B cell (primary cell): ENCODE results near the gene RPL23. TPM values are rescaled to one million over a fixed set of nuclear protein-coding genes. Genes with fewer than 3 reads are reported as not detected.
A peak's percentile ranks its signal among the peaks of the same experiment; 100 is the strongest.

Experiments
- ATAC-seq: fragments of 200-7000 bp; cut with Tn5 transposase; one replicate; pipeline ENCODE4 v1.10.0; 2021; ENCODE audit warnings: low read depth, mild to moderate bottlenecking, moderate number of reproducible peaks, moderate library complexity
- CTCF ChIA-PET: fragments of 350-600 bp; sonication (Branson Sonifier 250); formaldehyde crosslinking; loops from one replicate; lab custom pipeline; 2021; ENCODE audit warnings: antibody characterized with exemption, inconsistent platforms; lab: Charles Lee
- POLR2A ChIA-PET: fragments of 350-600 bp; sonication (Branson Sonifier 250); formaldehyde crosslinking; loops from one replicate; lab custom pipeline; 2021; ENCODE audit warnings: antibody characterized with exemption; lab: Charles Lee
- DNase-seq: peaks from one replicate; pipeline ENCODE4 v3.0.0; 2013
- H2AFZ ChIP-seq: 2 replicates; pipeline ENCODE4 v1.6.1; 2012; ENCODE audit warnings: mild to moderate bottlenecking, low read depth, low read length; ENCODE audit not compliant: insufficient read depth, poor library complexity, severe bottlenecking
- H3K27ac ChIP-seq, 2 donors: 1 replicate in 1 of 2; 2 replicates in 1 of 2; pipeline ENCODE4 v1.5.1; 2012 to 2013; ENCODE audit warnings: low read length in 2 of 2, mild to moderate bottlenecking in 2 of 2, moderate library complexity in 1 of 2
- H3K27me3 ChIP-seq, 4 experiments: fragments of 200-600 bp in 1 of 4; sonication (generic) in 1 of 4; replicated peaks in 1 of 4; 1 replicate in 2 of 4; 2 replicates in 2 of 4; pipeline versions ENCODE4 v1.6.1 to v1.7.0; 2013 to 2016; ENCODE audit warnings: low read length in 3 of 4, mild to moderate bottlenecking in 2 of 4, mixed read lengths in 1 of 4, moderate library complexity in 1 of 4; ENCODE audit not compliant: insufficient read depth in 4 of 4, control insufficient read depth in 3 of 4; ENCODE audit errors: control extremely low read depth in 1 of 4
- H3K36me3 ChIP-seq, 2 experiments: replicated peaks in 1 of 2; 1 replicate in 1 of 2; 2 replicates in 1 of 2; pipeline versions ENCODE4 v1.6.1 to v1.7.1; 2013; ENCODE audit warnings: low read length in 1 of 2; ENCODE audit not compliant: insufficient read depth in 2 of 2, control insufficient read depth in 1 of 2; ENCODE audit errors: control extremely low read depth in 1 of 2, extremely low read depth in 1 of 2
- H3K4me1 ChIP-seq, 2 donors: fragments of 200-600 bp in 1 of 2; sonication (generic) in 1 of 2; 1 replicate in 1 of 2; 2 replicates in 1 of 2; pipeline versions ENCODE4 v1.5.1 to v1.6.1; 2013 to 2017; ENCODE audit warnings: low read length in 2 of 2; ENCODE audit not compliant: control insufficient read depth in 2 of 2, insufficient read depth in 2 of 2
- H3K4me2 ChIP-seq: replicated peaks from 2 replicates; pipeline ENCODE3; 2012; ENCODE audit warnings: mild to moderate bottlenecking, low read depth, low read length; ENCODE audit not compliant: poor library complexity, severe bottlenecking
- H3K4me3 ChIP-seq, 5 experiments: fragments of 200-600 bp in 1 of 5; sonication (generic) in 1 of 5; 1 replicate in 3 of 5; 2 replicates in 2 of 5; pipeline versions ENCODE4 v1.5.1 to v1.7.0; 2011 to 2016; ENCODE audit warnings: low read length in 4 of 5, mild to moderate bottlenecking in 4 of 5, low read depth in 2 of 5, control low read depth in 1 of 5, moderate library complexity in 1 of 5; ENCODE audit not compliant: insufficient read depth in 1 of 5; ENCODE audit errors: control extremely low read depth in 1 of 5, extremely low read depth in 1 of 5
- H3K79me2 ChIP-seq: fragments of 200-600 bp; sonication (generic); one replicate; pipeline ENCODE4 v1.6.0; 2016; ENCODE audit warnings: low read length; ENCODE audit not compliant: control insufficient read depth, insufficient read depth
- H3K9ac ChIP-seq: fragments of 200-600 bp; sonication (generic); 2 replicates; pipeline ENCODE4 v1.6.1; 2017; ENCODE audit warnings: mild to moderate bottlenecking, low read length, moderate library complexity
- H3K9me3 ChIP-seq, 3 donors: one replicate each; pipeline versions ENCODE4 v1.6.1 to v1.7.1; 2013; ENCODE audit warnings: low read length in 2 of 3; ENCODE audit not compliant: control insufficient read depth in 2 of 3, insufficient read depth in 1 of 3; ENCODE audit errors: control extremely low read depth in 1 of 3
- H4K20me1 ChIP-seq: 2 replicates; pipeline ENCODE4 v1.6.0; 2012; ENCODE audit warnings: mild to moderate bottlenecking, low read length; ENCODE audit not compliant: insufficient read depth, control insufficient read depth, poor library complexity, severe bottlenecking
- H3K27ac Mint-ChIP-seq: one replicate; pipeline ENCODE4 v1.8.0; 2021; ENCODE audit warnings: mixed read lengths
- H3K27me3 Mint-ChIP-seq: one replicate; pipeline ENCODE4 v1.8.0; 2021; ENCODE audit warnings: mixed read lengths
- H3K4me1 Mint-ChIP-seq: one replicate; pipeline ENCODE4 v1.8.0; 2021; ENCODE audit warnings: mixed read lengths
- H3K4me3 Mint-ChIP-seq: one replicate; pipeline ENCODE4 v1.8.0; 2021; ENCODE audit warnings: mixed read lengths
- H3K9me3 Mint-ChIP-seq: one replicate; pipeline ENCODE4 v1.8.0; 2022; ENCODE audit warnings: mixed read lengths; ENCODE audit not compliant: insufficient read depth
- CTCF ChIP-seq: fragments of 200-600 bp; IDR thresholded peaks from one replicate; pipeline ENCODE4 v1.8.0; 2022; ENCODE audit warnings: antibody characterized with exemption, mild to moderate bottlenecking
- EZH2 ChIP-seq: IDR thresholded peaks from 2 replicates; pipeline ENCODE4 v1.6.1; 2012; ENCODE audit warnings: borderline replicate concordance, low read depth, mild to moderate bottlenecking, moderate library complexity, low read length; ENCODE audit not compliant: insufficient read depth, poor library complexity, severe bottlenecking
- WGBS: methylation state at CpG from one replicate; pipeline ENCODE4 v1.1.5; 2013; ENCODE audit warnings: missing lambda C conversion rate; ENCODE audit not compliant: insufficient coverage; 5-methylcytosine and 5-hydroxymethylcytosine counted together
- intact Hi-C: fragments of 100-400 bp; cut with micrococcal nuclease; formaldehyde crosslinking; loops from one replicate; pipeline ENCODE4 v1.10.0; 2022
- polyA plus RNA-seq: library from polyadenylated mRNA; depleted of rRNA; stranded (reverse); fragments of >200 nt; gene quantifications from 2 replicates; pipeline ENCODE4 v1.2.3, GENCODE V29; 2012
- total RNA-seq, 2 donors: library from RNA; stranded (reverse); fragments of 120-200 nt in 1 of 2; gene quantifications; 1 replicate in 1 of 2; 2 replicates in 1 of 2; pipeline versions ENCODE4 v1.2.3 to v1.2.4, GENCODE V29; 2013 to 2022

The RPL23 gene
- total and polyA plus RNA-seq, 2 donors (not counting 1 experiment from before 2014, with no cell fraction given), result 1,753 to 2,282 TPM

- Histone ChIP-seq H4K20me1 (peaks cover 99% of the 10 kb centered on the region), H3K9ac (no peak overlapping the region), H3K4me2 (no peak overlapping the region), H3K27me3 (no peaks in the 10 kb centered on the region), H3K4me1 (peaks cover 28 to 56% of the 10 kb centered on the region in 2 donors), H3K27ac (peak overlapping the region in 1 of 2 donors; percentile 36), H2AFZ (no peak overlapping the region), H3K36me3 (peaks cover 0 to 65% of the 10 kb centered on the region in 2 experiments), H3K79me2 (peaks cover 99% of the 10 kb centered on the region), H3K9me3 (no peaks in the 10 kb centered on the region), H3K4me3 (no peak overlapping the region)
- Mint-ChIP-seq H3K27ac (peak overlapping the region; percentile 67), H3K9me3 (no peaks in the 10 kb centered on the region), H3K4me3 (no peak overlapping the region), H3K4me1 (peaks cover 54% of the 10 kb centered on the region), H3K27me3 (no peaks in the 10 kb centered on the region)
- POLR2A ChIA-PET, result interaction anchor here (1.6 kb wide), 1 partner anchor 14 kb away, joined by 6 read pairs; no protein-coding TSS in a partner anchor
- TF ChIP-seq CTCF (no peak), EZH2 (no peak)
- CTCF ChIA-PET, result interaction anchor here (1.1 to 1.6 kb wide), 4 partner anchors 9 to 98 kb away, joined by 3 to 4 read pairs (median 3); partner anchors contain the start of gene LASP1
- intact Hi-C loops, result no loop called here
- 97% methylated on average over 5 of the region's 9 CpGs for WGBS
- ATAC-seq (no peak), DNase-seq (no peak)
Measured at GRCh38 chr17:38885044-38885727, 31.7 kb upstream of the RPL23 start.
